ENCODE measurements around the gene MCTP1.

MCTP1 gene

DNA sequence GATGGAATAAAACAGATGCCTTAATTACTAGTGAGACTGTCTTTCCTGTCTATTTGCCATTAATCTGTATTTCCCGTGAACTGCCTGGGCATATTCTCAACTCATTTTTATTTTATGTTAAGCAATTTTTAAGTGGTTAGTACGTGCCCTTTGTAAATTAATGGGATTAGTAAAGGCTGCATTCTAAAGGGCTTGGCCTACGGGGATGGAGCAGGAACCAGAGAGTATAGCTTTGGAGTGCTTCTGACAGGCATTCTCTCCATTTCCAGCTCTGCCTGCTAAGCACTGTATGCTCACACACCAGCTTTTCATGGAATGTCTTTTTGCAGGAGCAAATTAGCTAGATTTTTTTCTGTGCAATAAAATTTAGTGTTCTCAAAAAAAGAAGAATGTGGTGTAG is 241.2 kb downstream of the MCTP1 start:
- Histone ChIP-seq H3K36me3 (ENCODE audit: control insufficient read depth, low read length) (no peaks in the 10 kb centered on the region), H4K20me1 (ENCODE audit: control insufficient read depth, insufficient read depth, low read depth, low read length) (no peaks in the 10 kb centered on the region), H3K27me3 (ENCODE audit: control insufficient read depth, low read length) (no peaks in the 10 kb centered on the region), H3K4me3 (ENCODE audit: low read length) (no peak overlapping the region), H3K4me2 (ENCODE audit: low read length) (no peak overlapping the region), H3K9me2 (replicated peaks; ENCODE audit: control insufficient read depth, low read length) (no peaks in the 10 kb centered on the region), H3K79me2 (ENCODE audit: control insufficient read depth, low read length) (no peaks in the 10 kb centered on the region), H3K9me3 (ENCODE audit: control insufficient read depth, insufficient read depth, low read length) (no peaks in the 10 kb centered on the region), H3K27ac (ENCODE audit: low read depth, low read length) (no peak overlapping the region), H3K4me1 (ENCODE audit: control insufficient read depth, low read length) (no peaks in the 10 kb centered on the region), H3F3A (ENCODE audit: control insufficient read depth, insufficient read depth) (no peaks in the 10 kb centered on the region)
- TF ChIP-seq EZH2phosphoT487 (IDR thresholded peaks at IDR 0.05; ENCODE audit: borderline replicate concordance, low read length) = no peak

DNA sequence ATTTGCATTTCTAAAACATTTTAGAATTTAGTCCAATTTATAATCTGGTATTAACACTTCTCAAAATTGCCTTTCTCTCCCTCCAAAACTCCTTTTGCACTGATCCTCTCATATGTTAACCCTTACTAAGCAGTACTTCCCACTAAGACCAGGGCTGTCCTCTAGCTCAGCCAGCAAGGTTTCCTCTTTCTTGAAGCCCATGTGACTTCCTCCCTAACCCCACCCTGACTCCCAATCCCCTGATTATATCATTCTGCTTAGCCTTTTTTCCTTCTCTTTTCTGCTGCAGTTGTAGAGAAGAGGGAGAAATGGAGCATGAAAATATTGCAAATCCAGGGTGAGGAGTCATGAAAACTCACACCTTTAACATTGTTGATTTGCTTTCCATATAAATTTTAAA is 241.7 kb downstream of the MCTP1 start:
- H3K4me2 ChIP-seq (ENCODE audit: low read length) = no peak overlapping the region
- H3K4me1 ChIP-seq (ENCODE audit: control insufficient read depth, low read length) = no peaks in the 10 kb centered on the region
- H4K20me1 ChIP-seq (ENCODE audit: control insufficient read depth, insufficient read depth, low read depth, low read length) = no peaks in the 10 kb centered on the region
- no peaks in the 10 kb centered on the region for H3K9me2 ChIP-seq (replicated peaks; ENCODE audit: control insufficient read depth, low read length)
- no peak overlapping the region for H3K4me3 ChIP-seq (ENCODE audit: low read length)
- no peaks in the 10 kb centered on the region for H3K27me3 ChIP-seq (ENCODE audit: control insufficient read depth, low read length)
- H3K27ac ChIP-seq (ENCODE audit: low read depth, low read length) = no peak overlapping the region
- H3F3A ChIP-seq (ENCODE audit: control insufficient read depth, insufficient read depth) = no peaks in the 10 kb centered on the region
- no peaks in the 10 kb centered on the region for H3K79me2 ChIP-seq (ENCODE audit: control insufficient read depth, low read length)
- TF ChIP-seq, protein P1, sequence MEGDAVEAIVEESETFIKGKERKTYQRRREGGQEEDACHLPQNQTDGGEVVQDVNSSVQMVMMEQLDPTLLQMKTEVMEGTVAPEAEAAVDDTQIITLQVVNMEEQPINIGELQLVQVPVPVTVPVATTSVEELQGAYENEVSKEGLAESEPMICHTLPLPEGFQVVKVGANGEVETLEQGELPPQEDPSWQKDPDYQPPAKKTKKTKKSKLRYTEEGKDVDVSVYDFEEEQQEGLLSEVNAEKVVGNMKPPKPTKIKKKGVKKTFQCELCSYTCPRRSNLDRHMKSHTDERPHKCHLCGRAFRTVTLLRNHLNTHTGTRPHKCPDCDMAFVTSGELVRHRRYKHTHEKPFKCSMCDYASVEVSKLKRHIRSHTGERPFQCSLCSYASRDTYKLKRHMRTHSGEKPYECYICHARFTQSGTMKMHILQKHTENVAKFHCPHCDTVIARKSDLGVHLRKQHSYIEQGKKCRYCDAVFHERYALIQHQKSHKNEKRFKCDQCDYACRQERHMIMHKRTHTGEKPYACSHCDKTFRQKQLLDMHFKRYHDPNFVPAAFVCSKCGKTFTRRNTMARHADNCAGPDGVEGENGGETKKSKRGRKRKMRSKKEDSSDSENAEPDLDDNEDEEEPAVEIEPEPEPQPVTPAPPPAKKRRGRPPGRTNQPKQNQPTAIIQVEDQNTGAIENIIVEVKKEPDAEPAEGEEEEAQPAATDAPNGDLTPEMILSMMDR (IDR thresholded peaks at IDR 0.05; ENCODE audit: low read depth, low read length, poor library complexity, severe bottlenecking) = no peak
- no peak for TF ChIP-seq EZH2phosphoT487 (IDR thresholded peaks at IDR 0.05; ENCODE audit: borderline replicate concordance, low read length)
- H3K9me3 ChIP-seq (ENCODE audit: control insufficient read depth, insufficient read depth, low read length) = no peaks in the 10 kb centered on the region
- no peaks in the 10 kb centered on the region for H3K36me3 ChIP-seq (ENCODE audit: control insufficient read depth, low read length)

DNA sequence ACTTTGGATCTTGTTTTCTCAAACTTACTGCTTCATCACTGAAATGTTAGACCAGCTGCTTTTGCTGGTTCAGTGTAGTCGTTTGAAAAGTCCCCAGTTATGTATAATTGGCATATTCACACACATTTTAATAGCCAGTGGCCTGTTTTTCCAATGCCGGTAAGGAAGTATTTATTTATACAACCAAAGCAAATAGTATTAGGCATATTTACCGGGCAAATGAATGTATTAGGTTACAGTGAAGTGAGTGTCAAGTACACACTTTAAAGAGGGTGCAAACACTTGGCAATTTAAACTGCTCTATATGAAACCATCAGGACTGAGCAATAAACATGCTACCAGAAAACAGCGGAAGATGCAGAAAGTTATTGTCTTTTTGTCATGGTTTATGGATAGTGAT is 242.9 kb downstream of the MCTP1 start:
- H3K4me3 ChIP-seq (ENCODE audit: low read length) = no peak overlapping the region
- no peak overlapping the region for H3K4me2 ChIP-seq (ENCODE audit: low read length)
- H3F3A ChIP-seq (ENCODE audit: control insufficient read depth, insufficient read depth) = no peaks in the 10 kb centered on the region
- no peaks in the 10 kb centered on the region for H3K79me2 ChIP-seq (ENCODE audit: control insufficient read depth, low read length)
- TF ChIP-seq, protein P1 (IDR thresholded peaks at IDR 0.05; ENCODE audit: low read depth, low read length, poor library complexity, severe bottlenecking) = no peak
- no peak for TF ChIP-seq EZH2phosphoT487 (IDR thresholded peaks at IDR 0.05; ENCODE audit: borderline replicate concordance, low read length)
- H3K36me3 ChIP-seq (ENCODE audit: control insufficient read depth, low read length) = no peaks in the 10 kb centered on the region
- H3K9me3 ChIP-seq (ENCODE audit: control insufficient read depth, insufficient read depth, low read length) = no peaks in the 10 kb centered on the region
- H3K27ac ChIP-seq (ENCODE audit: low read depth, low read length) = no peak overlapping the region
- no peaks in the 10 kb centered on the region for H3K9me2 ChIP-seq (replicated peaks; ENCODE audit: control insufficient read depth, low read length)
- H3K27me3 ChIP-seq (ENCODE audit: control insufficient read depth, low read length) = no peaks in the 10 kb centered on the region
- no peaks in the 10 kb centered on the region for H3K4me1 ChIP-seq (ENCODE audit: control insufficient read depth, low read length)
- no peaks in the 10 kb centered on the region for H4K20me1 ChIP-seq (ENCODE audit: control insufficient read depth, insufficient read depth, low read depth, low read length)

DNA sequence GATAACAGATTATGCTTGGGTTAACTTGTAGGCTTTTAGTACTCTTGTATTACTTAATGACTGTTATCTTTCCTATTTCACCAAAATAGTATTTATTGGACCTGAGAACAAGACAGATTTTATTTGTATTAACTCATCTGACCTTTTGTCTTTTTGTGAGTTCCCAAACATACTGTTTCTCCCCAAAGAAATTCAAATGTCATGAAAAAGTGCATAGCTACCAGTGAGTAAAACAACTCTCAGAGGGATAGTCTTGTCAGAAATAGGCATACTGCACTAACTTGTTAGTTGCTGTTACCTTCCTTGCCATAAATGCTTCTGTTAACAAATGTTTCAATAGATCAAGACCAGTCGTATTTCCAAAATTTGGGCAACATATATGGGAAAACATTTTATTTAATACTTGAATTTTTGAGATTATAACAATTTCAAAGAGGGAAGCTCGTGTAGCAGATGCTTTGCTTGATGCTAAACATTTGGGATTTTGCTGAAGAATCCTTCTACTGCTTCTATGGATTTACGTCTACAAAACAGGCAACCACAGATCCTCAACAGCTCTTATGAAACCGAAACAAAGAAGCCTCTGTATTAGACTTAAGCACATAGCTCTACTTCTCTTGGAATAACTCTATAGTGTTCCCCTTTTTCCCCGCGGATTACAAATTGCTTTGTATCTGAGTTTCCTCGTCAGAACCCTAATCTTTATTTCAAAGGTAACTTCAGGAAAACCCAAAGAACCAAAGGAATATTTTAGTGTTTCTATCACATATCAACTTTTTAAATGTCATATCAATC is 248.8 kb downstream of the MCTP1 start:
- no peaks in the 10 kb centered on the region for H3K4me1 ChIP-seq (ENCODE audit: control insufficient read depth, low read length)
- no peaks in the 10 kb centered on the region for H3K27me3 ChIP-seq (ENCODE audit: control insufficient read depth, low read length)
- H3K9me2 ChIP-seq (replicated peaks; ENCODE audit: control insufficient read depth, low read length) = no peaks in the 10 kb centered on the region
- no peak overlapping the region for H3K4me3 ChIP-seq (ENCODE audit: low read length)
- no peak overlapping the region for H3K27ac ChIP-seq (ENCODE audit: low read depth, low read length)
- H3K36me3 ChIP-seq (ENCODE audit: control insufficient read depth, low read length) = no peaks in the 10 kb centered on the region
- no peaks in the 10 kb centered on the region for H4K20me1 ChIP-seq (ENCODE audit: control insufficient read depth, insufficient read depth, low read depth, low read length)
- no peaks in the 10 kb centered on the region for H3F3A ChIP-seq (ENCODE audit: control insufficient read depth, insufficient read depth)
- no peaks in the 10 kb centered on the region for H3K79me2 ChIP-seq (ENCODE audit: control insufficient read depth, low read length)
- TF ChIP-seq, protein P1 (IDR thresholded peaks at IDR 0.05; ENCODE audit: low read depth, low read length, poor library complexity, severe bottlenecking) = no peak
- no peak for TF ChIP-seq EZH2phosphoT487 (IDR thresholded peaks at IDR 0.05; ENCODE audit: borderline replicate concordance, low read length)
- H3K4me2 ChIP-seq (ENCODE audit: low read length) = no peak overlapping the region
- no peaks in the 10 kb centered on the region for H3K9me3 ChIP-seq (ENCODE audit: control insufficient read depth, insufficient read depth, low read length)
